ENCODE data around the gene MEOX1. TPM values are rescaled to one million over a fixed set of nuclear protein-coding genes. Genes with fewer than 3 reads are reported as not detected.
A peak's percentile ranks its signal among the peaks of the same experiment; 100 is the strongest.

MEOX1 gene
- total and polyA plus RNA-seq, 2 of the 13 experiments (the other 11 are each of a cell fraction or from before 2014, with no cell fraction given): not detected

GRCh38 chr17:43694081-43694870, 32.6 kb upstream of the MEOX1 start (continued):
- TF ChIP-seq KIAA2018 (CRISPR knock-in tag; IDR thresholded peaks at IDR 0.05; ENCODE audit: borderline replicate concordance) (no peak), FOXA1 (IDR thresholded peaks at IDR 0.05) (no peak), FOXA1 (CRISPR knock-in tag; IDR thresholded peaks at IDR 0.05) (no peak), ZNF639 (CRISPR knock-in tag; conservative IDR thresholded peaks at IDR 0.05) (no peak), ZNF572 (CRISPR knock-in tag; IDR thresholded peaks at IDR 0.05) (no peak), MYPOP (CRISPR knock-in tag; IDR thresholded peaks at IDR 0.05) (0 out of 2 replicates have a peak, but pooled peaks have one; percentile 20), ZNF772 (CRISPR knock-in tag; IDR thresholded peaks at IDR 0.05) (no peak), GRHL1 (CRISPR knock-in tag; conservative IDR thresholded peaks at IDR 0.05) (no peak), ZNF660 (CRISPR knock-in tag; IDR thresholded peaks at IDR 0.05; ENCODE audit: borderline replicate concordance, low read depth) (no peak), SKIL (CRISPR knock-in tag; IDR thresholded peaks at IDR 0.05; ENCODE audit: borderline replicate concordance) (no peak), ZNF335 (CRISPR knock-in tag; IDR thresholded peaks at IDR 0.05) (0 out of 2 replicates have a peak, but pooled peaks have one; percentile 33), ZSCAN30 (CRISPR knock-in tag; IDR thresholded peaks at IDR 0.05) (no peak), PITX1 (CRISPR knock-in tag; IDR thresholded peaks at IDR 0.05) (no peak), MED1 (CRISPR knock-in tag; IDR thresholded peaks at IDR 0.05) (0 out of 2 replicates have a peak, but pooled peaks have one; percentile 21)
